ENCODE measurements around the gene FAAH.

- TF ChIP-seq CEBPB (IDR thresholded peaks at IDR 0.05; ENCODE audit: borderline replicate concordance in 1 of 2, low read depth in 2 of 2, low read length in 2 of 2) (no peak), CTCF (IDR thresholded peaks at IDR 0.05 in 2 of 3, conservative IDR thresholded peaks at IDR 0.05 in 1 of 3; ENCODE audit: control insufficient read depth in 2 of 3, extremely low read depth in 1 of 3, insufficient read depth in 1 of 3, low read depth in 3 of 3, low read length in 3 of 3) (no peak), EP300 (IDR thresholded peaks at IDR 0.05; ENCODE audit: borderline replicate concordance in 1 of 2, control insufficient read depth in 1 of 2, low read depth in 2 of 2, low read length in 2 of 2) (no peak), EZH2 (IDR thresholded peaks at IDR 0.05; ENCODE audit: borderline replicate concordance, control insufficient read depth, low read depth, low read length) (no peak), TAF1 (IDR thresholded peaks at IDR 0.05; ENCODE audit: borderline replicate concordance, low read depth, low read length) (no peak), NFYB (IDR thresholded peaks at IDR 0.05; ENCODE audit: insufficient read depth, low read depth, low read length) (no peak), RELA (IDR thresholded peaks at IDR 0.05; ENCODE audit: borderline replicate concordance, partially characterized antibody) (no peak), ATF2 (IDR thresholded peaks at IDR 0.05; ENCODE audit: low read length) (no peak), MTA3 (IDR thresholded peaks at IDR 0.05; ENCODE audit: borderline replicate concordance, low read length) (no peak), RAD21 (IDR thresholded peaks at IDR 0.05; ENCODE audit: insufficient read depth, low read depth, low read length) (no peak), NFIC (IDR thresholded peaks at IDR 0.05; ENCODE audit: low read depth, low read length) (no peak)
These were observed 5.2 kb downstream of the FAAH start for GRCh38 chr1:46399307-46399706.
